ENCODE measurements around the gene CNP. TPM values are rescaled to one million over a fixed set of nuclear protein-coding genes. Genes with fewer than 3 reads are reported as not detected.

Gene CNP
- total and polyA plus RNA-seq, 8 donors: 26.3 to 45.8 (median 32.1) TPM

DNA sequence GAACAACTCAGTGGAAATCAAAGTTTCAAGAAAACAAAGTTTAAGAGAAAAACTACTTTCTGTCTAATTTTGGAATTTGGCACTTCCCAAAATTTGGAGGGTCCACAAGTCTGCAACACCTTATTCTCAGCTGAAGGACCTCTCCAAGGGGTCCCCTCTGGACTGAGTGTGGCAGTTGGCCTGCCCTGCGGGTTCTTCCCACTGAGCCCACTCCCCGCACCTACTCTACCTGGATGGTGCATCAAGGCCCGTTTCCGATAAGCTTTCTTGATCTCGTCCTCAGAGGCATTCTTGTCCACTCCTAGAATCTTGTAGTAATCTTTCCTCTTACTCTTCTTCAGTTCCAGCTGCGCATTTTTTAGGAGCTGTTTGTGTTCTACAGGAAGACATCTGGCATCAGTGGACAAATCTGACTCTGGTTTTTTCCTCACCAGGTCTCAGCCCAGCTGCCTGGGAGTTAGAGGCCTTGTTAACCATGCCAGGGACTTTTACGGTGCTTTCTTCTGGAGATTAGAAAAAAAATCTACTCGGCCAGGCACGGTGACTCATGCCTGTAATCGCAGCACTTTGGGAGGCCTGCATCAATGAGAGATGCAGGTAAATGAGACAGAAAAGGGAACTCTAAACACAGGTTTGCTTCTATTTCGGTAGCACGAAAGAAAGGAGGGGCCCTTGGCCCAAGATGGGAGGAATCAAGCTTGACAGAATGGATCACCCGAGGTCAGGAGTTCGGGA lies 15.6 kb downstream of the CNP start:
- 86 to 91% methylated on average over 14 of the region's 14 CpGs for WGBS, 2 donors
- Histone ChIP-seq H3K27ac (no peak overlapping the region), H3K4me1 (peaks cover 0 to 9% (median 4%) of the 10 kb centered on the region in 3 donors), H3K4me3 (no peak overlapping the region), H3K36me3 (peaks cover 2 to 54% (median 9%) of the 10 kb centered on the region in 3 donors), H3K27me3 (no peaks in the 10 kb centered on the region), H3K9me3 (no peaks in the 10 kb centered on the region)
- FAIRE-seq: no peak
- ATAC-seq: peak in 3 of 4 donors; percentile 47 to 66 (median 48)
- peak in 1 of 6 donors; percentile 12 for DNase-seq
- intact Hi-C loops (cut with DNase I): no loop called here
- TF ChIP-seq, protein P1, sequence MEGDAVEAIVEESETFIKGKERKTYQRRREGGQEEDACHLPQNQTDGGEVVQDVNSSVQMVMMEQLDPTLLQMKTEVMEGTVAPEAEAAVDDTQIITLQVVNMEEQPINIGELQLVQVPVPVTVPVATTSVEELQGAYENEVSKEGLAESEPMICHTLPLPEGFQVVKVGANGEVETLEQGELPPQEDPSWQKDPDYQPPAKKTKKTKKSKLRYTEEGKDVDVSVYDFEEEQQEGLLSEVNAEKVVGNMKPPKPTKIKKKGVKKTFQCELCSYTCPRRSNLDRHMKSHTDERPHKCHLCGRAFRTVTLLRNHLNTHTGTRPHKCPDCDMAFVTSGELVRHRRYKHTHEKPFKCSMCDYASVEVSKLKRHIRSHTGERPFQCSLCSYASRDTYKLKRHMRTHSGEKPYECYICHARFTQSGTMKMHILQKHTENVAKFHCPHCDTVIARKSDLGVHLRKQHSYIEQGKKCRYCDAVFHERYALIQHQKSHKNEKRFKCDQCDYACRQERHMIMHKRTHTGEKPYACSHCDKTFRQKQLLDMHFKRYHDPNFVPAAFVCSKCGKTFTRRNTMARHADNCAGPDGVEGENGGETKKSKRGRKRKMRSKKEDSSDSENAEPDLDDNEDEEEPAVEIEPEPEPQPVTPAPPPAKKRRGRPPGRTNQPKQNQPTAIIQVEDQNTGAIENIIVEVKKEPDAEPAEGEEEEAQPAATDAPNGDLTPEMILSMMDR (IDR thresholded peaks at IDR 0.05): no peak

DNA sequence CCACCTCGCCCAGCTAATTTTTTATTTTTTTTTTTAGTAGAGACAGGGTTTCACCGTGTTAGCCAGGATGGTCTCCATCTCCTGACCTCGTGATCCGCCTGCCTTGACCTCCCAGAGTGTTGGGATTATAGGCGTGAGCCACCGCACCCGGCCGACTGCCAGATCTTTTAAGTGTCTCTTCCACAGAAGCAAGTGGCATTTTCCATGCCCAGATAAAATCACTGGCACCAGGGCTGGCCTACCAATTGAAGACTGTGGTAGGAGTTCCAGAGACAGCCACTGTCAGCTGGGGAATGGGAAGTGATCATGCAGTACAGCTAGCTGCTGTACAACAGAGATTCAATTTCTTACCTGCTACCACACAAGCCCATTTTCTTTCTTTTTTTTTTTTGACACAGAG lies 17.9 kb downstream of the CNP start:
- Histone ChIP-seq H3K36me3 (peaks cover 6 to 73% (median 22%) of the 10 kb centered on the region in 3 donors), H3K27ac (no peak overlapping the region), H3K4me3 (no peak overlapping the region), H3K4me1 (no peaks in the 10 kb centered on the region), H3K27me3 (no peaks in the 10 kb centered on the region), H3K9me3 (no peaks in the 10 kb centered on the region)
- DNase-seq (no peak), FAIRE-seq (no peak), ATAC-seq (no peak)
- WGBS, 2 donors: 95 to 97% methylated on average over 8 of the region's 8 CpGs
- intact Hi-C loops (cut with DNase I): no loop called here
- TF ChIP-seq, protein P1 (IDR thresholded peaks at IDR 0.05): no peak

DNA sequence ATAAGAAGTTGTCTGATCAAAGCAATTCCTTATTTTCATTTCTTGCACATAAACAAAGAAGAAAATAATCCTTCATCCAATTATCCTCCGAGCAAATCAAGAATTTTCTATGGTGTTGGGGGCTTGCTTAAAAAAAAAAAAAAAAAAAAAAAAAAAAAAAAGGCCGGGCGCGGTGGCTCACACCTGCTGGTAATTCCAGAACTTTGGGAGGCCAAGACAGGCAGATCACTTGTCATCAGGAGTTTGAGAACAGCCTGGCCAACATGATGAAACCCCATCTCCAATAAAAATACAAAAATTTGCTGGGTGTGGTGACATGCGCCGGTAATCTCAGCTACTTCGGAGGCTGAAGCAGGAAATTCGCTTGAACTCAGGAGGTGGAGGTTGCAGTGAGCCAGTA lies 19.3 kb downstream of the CNP start:
- FAIRE-seq: no peak
- Histone ChIP-seq H3K4me3 (no peak overlapping the region), H3K36me3 (peaks cover 6 to 71% (median 16%) of the 10 kb centered on the region in 3 donors), H3K27ac (no peak overlapping the region), H3K4me1 (peaks cover 0 to 3% (median 0%) of the 10 kb centered on the region in 3 donors), H3K9me3 (no peaks in the 10 kb centered on the region), H3K27me3 (no peaks in the 10 kb centered on the region)
- 96 to 97% methylated on average over 7 to 8 of the region's 8 CpGs for WGBS, 2 donors
- no peak for ATAC-seq
- TF ChIP-seq, protein P1 (IDR thresholded peaks at IDR 0.05): no peak
- no peak for DNase-seq
- intact Hi-C loops (cut with DNase I): no loop called here

DNA sequence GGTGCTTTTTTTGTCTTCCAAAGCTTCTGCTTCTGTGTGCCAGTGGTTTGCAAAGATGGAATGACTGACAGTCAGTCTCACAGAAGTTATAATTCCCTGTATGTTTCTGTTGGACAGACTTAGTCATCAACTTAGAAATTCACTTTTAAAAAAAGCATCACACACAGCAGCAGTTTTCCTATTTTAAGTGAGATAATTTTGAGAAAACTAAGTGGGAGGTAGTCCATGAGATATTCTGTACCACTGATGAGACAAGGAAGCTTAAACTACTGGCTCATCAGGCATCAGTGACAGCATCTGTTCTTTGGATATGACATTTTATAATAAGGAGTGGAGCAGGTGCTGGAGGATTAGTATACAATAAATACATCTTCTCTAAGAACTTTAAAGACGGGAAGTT lies 20.0 kb downstream of the CNP start:
- intact Hi-C loops (cut with DNase I): no loop called here
- no peaks in the 10 kb centered on the region for H3K27me3 ChIP-seq
- FAIRE-seq (no peak), DNase-seq (no peak), ATAC-seq (no peak)
- peaks cover 0 to 3% (median 0%) of the 10 kb centered on the region in 3 donors for H3K4me1 ChIP-seq
- H3K9me3 ChIP-seq: no peaks in the 10 kb centered on the region
- no peak overlapping the region for H3K4me3 ChIP-seq
- TF ChIP-seq, protein P1 (IDR thresholded peaks at IDR 0.05): no peak
- H3K27ac ChIP-seq: no peak overlapping the region
- WGBS, 2 donors: 94 to 95% methylated on average over 1 of the region's 1 CpG
- H3K36me3 ChIP-seq: peaks cover 5 to 64% (median 14%) of the 10 kb centered on the region in 3 donors

DNA sequence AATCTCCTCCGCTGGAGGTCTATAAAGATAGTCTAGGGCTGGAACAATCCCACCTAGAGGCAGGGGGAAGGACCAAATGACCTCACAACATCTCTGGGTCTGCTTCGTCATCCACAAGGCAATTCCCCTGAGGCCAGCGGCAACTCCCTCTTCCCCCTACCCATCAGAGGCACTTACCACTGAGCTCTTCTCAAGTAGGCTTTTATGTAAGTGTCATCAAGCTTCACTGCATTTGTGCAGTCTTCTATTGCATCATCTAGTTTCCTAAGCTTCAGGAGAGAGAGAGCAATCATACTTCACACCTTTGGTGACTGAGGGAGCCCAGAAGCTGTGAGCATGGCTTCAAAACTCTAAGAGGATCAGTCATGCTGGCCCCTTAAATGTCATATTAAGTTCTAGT lies 21.0 kb downstream of the CNP start:
- peaks cover 4 to 57% (median 18%) of the 10 kb centered on the region in 3 donors for H3K36me3 ChIP-seq
- TF ChIP-seq, protein P1 (IDR thresholded peaks at IDR 0.05): no peak
- FAIRE-seq: no peak

More for the DNA sequence above, 21.0 kb downstream of the CNP start:
- Histone ChIP-seq H3K4me1 (peaks cover 0 to 3% (median 0%) of the 10 kb centered on the region in 3 donors), H3K27me3 (no peaks in the 10 kb centered on the region), H3K4me3 (no peak overlapping the region), H3K27ac (no peak overlapping the region), H3K9me3 (no peaks in the 10 kb centered on the region)
- WGBS, 2 donors: 83 to 85% methylated on average over 3 of the region's 3 CpGs
- DNase-seq (no peak), ATAC-seq (no peak)
- intact Hi-C loops (cut with DNase I): no loop called here

All from pancreas (tissue), 10 donors.